NCI-H2171 treated with DMSO at 0.1 percent for 48 hours (cell line): ENCODE results near the gene RBM25.

Experiments used
- DNase-seq: peaks from one replicate; lab custom pipeline; 2025; lab: John Stamatoyannopoulos, UW

RBM25 gene

GRCh38 chr14:73102806-73103497, 44.6 kb downstream of the RBM25 start:
- DNase-seq: no peak

- DNase-seq: no peak
These were observed 46.7 kb downstream of the RBM25 start for GRCh38 chr14:73105050-73105449.

GRCh38 chr14:73105727-73106126, 47.4 kb downstream of the RBM25 start:
- no peak for DNase-seq

GRCh38 chr14:73116079-73116665, 57.8 kb downstream of the RBM25 start:
- DNase-seq: no peak

GRCh38 chr14:73124180-73124894, 66.0 kb downstream of the RBM25 start:
- no peak for DNase-seq

- no peak for DNase-seq
These were observed 66.8 kb downstream of the RBM25 start for GRCh38 chr14:73125169-73125588.

- DNase-seq: no peak
These were observed 67.4 kb downstream of the RBM25 start for GRCh38 chr14:73125746-73126145.

GRCh38 chr14:73133795-73134194, 75.5 kb downstream of the RBM25 start:
- DNase-seq: no peak

GRCh38 chr14:73136085-73136386, 77.7 kb downstream of the RBM25 start:
- no peak for DNase-seq

- DNase-seq: peak; percentile 94
These were observed 78.3 kb downstream of the RBM25 start, which contains the start of gene PSEN1 for GRCh38 chr14:73136387-73137225. PSEN1 (plus strand) TSS chr14:73136507; CDS start chr14:73148020, 11,513 bp downstream.

GRCh38 chr14:73140811-73141323, 82.5 kb downstream of the RBM25 start:
- no peak for DNase-seq

- DNase-seq: no peak
These were observed 83.9 kb downstream of the RBM25 start for GRCh38 chr14:73142216-73142615.

- DNase-seq: no peak
These were observed 84.7 kb downstream of the RBM25 start for GRCh38 chr14:73143003-73143402.

GRCh38 chr14:73143617-73144016, 85.3 kb downstream of the RBM25 start:
- DNase-seq: no peak

- no peak for DNase-seq
These were observed 87.0 kb downstream of the RBM25 start for GRCh38 chr14:73145371-73145770.

- DNase-seq: peak; percentile 61
These were observed 87.8 kb downstream of the RBM25 start for GRCh38 chr14:73146111-73146510.

- DNase-seq: no peak
These were observed 91.4 kb downstream of the RBM25 start for GRCh38 chr14:73149753-73150152.

GRCh38 chr14:73153272-73153671, 94.9 kb downstream of the RBM25 start:
- no peak for DNase-seq

- DNase-seq: no peak
These were observed 103.9 kb downstream of the RBM25 start for GRCh38 chr14:73162251-73162650.

GRCh38 chr14:73166399-73166798, 108.1 kb downstream of the RBM25 start:
- DNase-seq: no peak

- no peak for DNase-seq
These were observed 109.4 kb downstream of the RBM25 start for GRCh38 chr14:73167727-73168126.

- no peak for DNase-seq
These were observed 109.9 kb downstream of the RBM25 start for GRCh38 chr14:73168274-73168673.
